ENCODE measurements around the gene NRG4.

Gene NRG4

DNA sequence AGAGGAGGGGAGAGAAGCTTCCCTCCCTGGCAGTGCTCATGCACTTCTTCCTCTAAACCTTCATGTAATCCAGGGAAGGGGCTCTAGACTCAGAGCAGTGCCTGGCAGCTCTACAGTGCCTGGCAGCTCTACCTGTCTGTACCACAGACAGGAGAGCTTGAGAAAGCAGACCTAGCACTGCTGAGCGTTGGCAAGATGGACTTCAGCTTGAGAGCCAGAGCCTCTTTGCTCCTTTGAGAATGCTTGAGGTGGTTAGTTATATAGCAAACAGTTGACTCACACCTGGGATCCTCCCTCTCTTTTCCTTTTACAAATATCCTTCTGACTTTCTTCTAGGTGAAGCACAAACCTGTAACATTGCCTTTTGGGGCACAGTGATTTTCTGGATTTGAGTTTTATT is 87.6 kb downstream of the NRG4 start:
- H2BK120ac ChIP-seq (ENCODE audit: insufficient read depth, low read length, poor library complexity): no peak overlapping the region
- no peak overlapping the region for H3K14ac ChIP-seq (ENCODE audit: low read length)
- H3K27me3 ChIP-seq (ENCODE audit: insufficient read depth, low read length): no peaks in the 10 kb centered on the region
- no peaks in the 10 kb centered on the region for H3K9me3 ChIP-seq (ENCODE audit: insufficient read depth, low read depth, low read length)
- no peak overlapping the region for H3K4me2 ChIP-seq (ENCODE audit: low read length)
- H3K9ac ChIP-seq (ENCODE audit: low read length): no peak overlapping the region
- H2AFZ ChIP-seq (ENCODE audit: insufficient read depth, low read length, poor library complexity): no peak overlapping the region
- peaks cover 0 to 6% of the 10 kb centered on the region in 2 experiments for H3K4me1 ChIP-seq (ENCODE audit: control insufficient read depth in 1 of 2, insufficient read depth in 2 of 2, low read length in 2 of 2)
- no peak overlapping the region for H4K12ac ChIP-seq (ENCODE audit: low read depth, low read length)
- H3K79me1 ChIP-seq (ENCODE audit: low read length): no peaks in the 10 kb centered on the region
- H2BK5ac ChIP-seq (ENCODE audit: low read depth, low read length, poor library complexity): no peak overlapping the region
- peaks cover 0 to 15% of the 10 kb centered on the region in 2 experiments for H3K36me3 ChIP-seq (ENCODE audit: control insufficient read depth in 1 of 2, insufficient read depth in 2 of 2, low read length in 2 of 2)
- H3K27ac ChIP-seq (ENCODE audit: low read depth, low read length): no peak overlapping the region
- H2AK5ac ChIP-seq (ENCODE audit: low read length): no peak overlapping the region
- H3K23ac ChIP-seq (ENCODE audit: low read length): no peak overlapping the region
- H2BK12ac ChIP-seq (ENCODE audit: low read length): no peak overlapping the region
- peak in 1 of 2 donors; percentile 45 for DNase-seq
- H4K91ac ChIP-seq (ENCODE audit: low read depth, low read length): no peak overlapping the region
- H3K4me3 ChIP-seq (ENCODE audit: low read depth, low read length): no peak overlapping the region
- peaks cover 2% of the 10 kb centered on the region for H3K79me2 ChIP-seq (ENCODE audit: control insufficient read depth, insufficient read depth, low read length, poor library complexity)
- no peak overlapping the region for H4K8ac ChIP-seq (ENCODE audit: low read depth, low read length)
- no peak overlapping the region for H3K4ac ChIP-seq (ENCODE audit: low read depth, low read length)
- no CpG with 5 or more reads among the region's 1 CpG for WGBS (ENCODE audit: extremely low coverage, insufficient coverage, insufficient read length)
- H3K18ac ChIP-seq (ENCODE audit: low read length): no peak overlapping the region

DNA sequence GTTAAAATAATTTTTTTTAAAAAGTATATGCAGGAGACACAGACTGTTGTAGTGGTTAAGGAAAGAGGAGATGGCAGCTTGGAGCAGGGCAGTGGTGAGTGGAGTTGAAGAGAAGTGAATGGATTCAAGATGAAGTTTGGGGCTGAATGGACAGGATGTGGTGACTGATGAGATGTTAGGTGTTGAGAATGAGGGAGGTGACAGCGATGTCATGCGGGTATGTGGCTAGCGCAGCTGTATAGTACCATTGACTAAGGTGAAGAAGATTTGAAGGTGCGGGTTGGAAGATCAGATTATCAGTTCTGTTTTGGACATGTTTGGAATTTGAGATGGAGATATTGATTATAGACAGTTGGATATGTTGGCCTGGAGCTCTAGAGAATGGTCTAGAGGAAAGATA is 88.5 kb downstream of the NRG4 start:
- H2AK5ac ChIP-seq (ENCODE audit: low read length): no peak overlapping the region
- H3K4me2 ChIP-seq (ENCODE audit: low read length): no peak overlapping the region
- H3K36me3 ChIP-seq (ENCODE audit: control insufficient read depth in 1 of 2, insufficient read depth in 2 of 2, low read length in 2 of 2): peaks cover 3 to 20% of the 10 kb centered on the region in 2 experiments
- H2BK5ac ChIP-seq (ENCODE audit: low read depth, low read length, poor library complexity): no peak overlapping the region
- no peak overlapping the region for H3K27ac ChIP-seq (ENCODE audit: low read depth, low read length)
- no peak overlapping the region for H3K4ac ChIP-seq (ENCODE audit: low read depth, low read length)
- no peaks in the 10 kb centered on the region for H3K79me1 ChIP-seq (ENCODE audit: low read length)
- no peak overlapping the region for H2BK12ac ChIP-seq (ENCODE audit: low read length)
- H4K12ac ChIP-seq (ENCODE audit: low read depth, low read length): no peak overlapping the region
- H3K18ac ChIP-seq (ENCODE audit: low read length): no peak overlapping the region
- no peaks in the 10 kb centered on the region for H3K27me3 ChIP-seq (ENCODE audit: insufficient read depth, low read length)
- no peak overlapping the region for H3K4me3 ChIP-seq (ENCODE audit: low read depth, low read length)
- DNase-seq: peak; percentile 73 to 82
- H3K9me3 ChIP-seq (ENCODE audit: insufficient read depth, low read depth, low read length): no peaks in the 10 kb centered on the region
- H3K14ac ChIP-seq (ENCODE audit: low read length): no peak overlapping the region
- H3K79me2 ChIP-seq (ENCODE audit: control insufficient read depth, insufficient read depth, low read length, poor library complexity): peaks cover 2% of the 10 kb centered on the region
- H3K4me1 ChIP-seq (ENCODE audit: control insufficient read depth in 1 of 2, insufficient read depth in 2 of 2, low read length in 2 of 2): peaks cover 0 to 6% of the 10 kb centered on the region in 2 experiments
- no peak overlapping the region for H2AFZ ChIP-seq (ENCODE audit: insufficient read depth, low read length, poor library complexity)
- no peak overlapping the region for H4K91ac ChIP-seq (ENCODE audit: low read depth, low read length)
- WGBS (ENCODE audit: extremely low coverage, insufficient coverage, insufficient read length): 100% methylated on average over 1 of the region's 4 CpGs
- H3K9ac ChIP-seq (ENCODE audit: low read length): no peak overlapping the region
- H4K8ac ChIP-seq (ENCODE audit: low read depth, low read length): no peak overlapping the region
- no peak overlapping the region for H3K23ac ChIP-seq (ENCODE audit: low read length)
- no peak overlapping the region for H2BK120ac ChIP-seq (ENCODE audit: insufficient read depth, low read length, poor library complexity)

DNA sequence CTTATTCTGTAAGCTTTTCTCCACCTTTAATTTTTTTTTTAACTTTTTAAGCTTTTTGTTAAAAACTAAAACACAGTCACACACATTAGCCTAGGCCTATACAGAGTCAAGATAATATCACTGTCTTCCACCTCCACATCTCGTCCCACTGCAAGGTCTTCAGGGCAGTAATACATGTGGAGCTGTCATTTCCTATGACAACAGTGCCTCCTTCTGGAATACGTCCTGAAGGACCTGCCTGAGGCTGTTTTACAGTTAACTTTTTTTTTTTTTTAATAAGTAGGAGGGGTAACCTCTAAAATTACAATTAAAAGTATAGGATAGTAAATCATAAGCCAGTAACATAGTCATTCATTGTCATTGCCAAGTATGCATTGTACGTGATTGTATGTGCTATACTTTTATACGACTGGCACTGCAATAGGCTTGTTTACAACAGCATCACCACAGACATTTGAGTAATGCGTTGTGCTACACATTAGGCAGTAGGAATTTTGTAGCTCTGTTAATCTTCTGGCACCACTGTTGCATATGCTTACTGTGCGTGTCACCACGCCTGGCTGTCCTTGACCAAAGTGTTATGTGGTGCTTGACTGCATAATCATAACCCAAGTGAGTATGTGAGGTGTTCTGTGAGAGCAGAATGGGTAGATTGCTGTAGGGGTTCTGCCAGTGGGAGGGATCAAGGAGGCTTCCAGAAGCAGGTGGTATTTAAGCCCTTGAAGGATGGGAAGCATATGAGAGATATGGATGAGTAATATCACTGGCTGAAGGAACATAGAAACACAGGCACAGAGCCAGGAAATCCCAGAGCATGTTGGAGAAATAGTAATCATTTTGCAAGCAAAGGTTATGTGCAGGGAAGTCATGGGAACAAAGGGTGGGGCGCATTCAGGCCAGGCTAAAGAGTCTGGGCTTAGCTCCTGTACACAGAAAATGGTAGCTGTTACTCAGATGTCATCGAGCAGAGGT is 90.2 kb downstream of the NRG4 start:
- H3K23ac ChIP-seq (ENCODE audit: low read length): no peak overlapping the region
- H2BK5ac ChIP-seq (ENCODE audit: low read depth, low read length, poor library complexity): no peak overlapping the region
- H4K8ac ChIP-seq (ENCODE audit: low read depth, low read length): no peak overlapping the region
- H2BK12ac ChIP-seq (ENCODE audit: low read length): no peak overlapping the region
- H2AFZ ChIP-seq (ENCODE audit: insufficient read depth, low read length, poor library complexity): no peak overlapping the region
- no peak overlapping the region for H3K4me2 ChIP-seq (ENCODE audit: low read length)
- H3K27me3 ChIP-seq (ENCODE audit: insufficient read depth, low read length): no peaks in the 10 kb centered on the region
- no peak overlapping the region for H3K4ac ChIP-seq (ENCODE audit: low read depth, low read length)
- H2BK120ac ChIP-seq (ENCODE audit: insufficient read depth, low read length, poor library complexity): no peak overlapping the region
- peak; percentile 60 to 78 for DNase-seq
- peaks cover 4 to 24% of the 10 kb centered on the region in 2 experiments for H3K36me3 ChIP-seq (ENCODE audit: control insufficient read depth in 1 of 2, insufficient read depth in 2 of 2, low read length in 2 of 2)
- peaks cover 0 to 6% of the 10 kb centered on the region in 2 experiments for H3K4me1 ChIP-seq (ENCODE audit: control insufficient read depth in 1 of 2, insufficient read depth in 2 of 2, low read length in 2 of 2)
- H3K9ac ChIP-seq (ENCODE audit: low read length): no peak overlapping the region
- no peak overlapping the region for H4K91ac ChIP-seq (ENCODE audit: low read depth, low read length)
- no peaks in the 10 kb centered on the region for H3K79me1 ChIP-seq (ENCODE audit: low read length)
- H3K79me2 ChIP-seq (ENCODE audit: control insufficient read depth, insufficient read depth, low read length, poor library complexity): peaks cover 2% of the 10 kb centered on the region
- H2AK5ac ChIP-seq (ENCODE audit: low read length): no peak overlapping the region
- H3K18ac ChIP-seq (ENCODE audit: low read length): no peak overlapping the region
- H3K27ac ChIP-seq (ENCODE audit: low read depth, low read length): no peak overlapping the region
- H3K4me3 ChIP-seq (ENCODE audit: low read depth, low read length): no peak overlapping the region
- H4K12ac ChIP-seq (ENCODE audit: low read depth, low read length): no peak overlapping the region
- no CpG with 5 or more reads among the region's 9 CpGs for WGBS (ENCODE audit: extremely low coverage, insufficient coverage, insufficient read length)
- no peaks in the 10 kb centered on the region for H3K9me3 ChIP-seq (ENCODE audit: insufficient read depth, low read depth, low read length)
- H3K14ac ChIP-seq (ENCODE audit: low read length): no peak overlapping the region

DNA sequence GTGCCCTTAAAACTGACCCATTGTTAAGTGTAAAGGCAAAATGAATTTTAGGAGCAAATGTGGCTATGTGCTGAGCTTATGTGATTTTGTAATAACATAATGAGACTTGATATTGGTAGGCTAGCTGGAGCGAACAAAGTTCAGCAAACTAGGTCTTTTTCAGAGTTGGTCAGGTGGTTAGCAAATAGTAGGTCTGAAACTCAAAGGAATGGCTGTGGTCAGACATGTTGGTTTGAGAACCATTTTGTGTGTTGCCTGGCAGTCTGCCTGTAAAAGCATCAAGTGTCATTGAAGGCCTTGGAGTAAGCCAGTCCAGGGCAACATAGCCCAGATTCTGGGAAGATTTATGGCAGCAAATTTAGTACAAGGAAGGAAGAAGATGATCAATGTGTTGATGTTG is 92.1 kb downstream of the NRG4 start:
- Histone ChIP-seq H4K8ac (ENCODE audit: low read depth, low read length) (no peak overlapping the region), H2BK120ac (ENCODE audit: insufficient read depth, low read length, poor library complexity) (no peak overlapping the region), H2AK5ac (ENCODE audit: low read length) (no peak overlapping the region), H3K79me2 (ENCODE audit: control insufficient read depth, insufficient read depth, low read length, poor library complexity) (no peaks in the 10 kb centered on the region), H3K4me2 (ENCODE audit: low read length) (no peak overlapping the region), H2AFZ (ENCODE audit: insufficient read depth, low read length, poor library complexity) (no peak overlapping the region), H2BK12ac (ENCODE audit: low read length) (no peak overlapping the region), H3K36me3 (ENCODE audit: control insufficient read depth in 1 of 2, insufficient read depth in 2 of 2, low read length in 2 of 2) (peaks cover 6 to 31% of the 10 kb centered on the region in 2 experiments), H2BK5ac (ENCODE audit: low read depth, low read length, poor library complexity) (no peak overlapping the region), H3K9ac (ENCODE audit: low read length) (no peak overlapping the region), H3K14ac (ENCODE audit: low read length) (no peak overlapping the region), H3K4ac (ENCODE audit: low read depth, low read length) (no peak overlapping the region), H3K4me1 (ENCODE audit: control insufficient read depth in 1 of 2, insufficient read depth in 2 of 2, low read length in 2 of 2) (peaks cover 0 to 6% of the 10 kb centered on the region in 2 experiments), H3K27me3 (ENCODE audit: insufficient read depth, low read length) (no peaks in the 10 kb centered on the region), H4K91ac (ENCODE audit: low read depth, low read length) (no peak overlapping the region), H4K12ac (ENCODE audit: low read depth, low read length) (no peak overlapping the region), H3K23ac (ENCODE audit: low read length) (no peak overlapping the region), H3K27ac (ENCODE audit: low read depth, low read length) (no peak overlapping the region), H3K18ac (ENCODE audit: low read length) (no peak overlapping the region), H3K9me3 (ENCODE audit: insufficient read depth, low read depth, low read length) (no peaks in the 10 kb centered on the region), H3K79me1 (ENCODE audit: low read length) (no peaks in the 10 kb centered on the region), H3K4me3 (ENCODE audit: low read depth, low read length) (no peak overlapping the region)
- WGBS (ENCODE audit: extremely low coverage, insufficient coverage, insufficient read length): no CpG with 5 or more reads among the region's 1 CpG
- DNase-seq: no peak

All from trophoblast cell (in vitro differentiated cells and primary cell).